NCI-H128 (cell line): ENCODE measurements around the gene CEBPG.

ENCODE experiments used
- DNase-seq: peaks from one replicate; lab custom pipeline; 2025; ENCODE audit not compliant: unreplicated experiment; lab: John Stamatoyannopoulos, UW

CEBPG gene

GRCh38 chr19:33382006-33382405 lies 8.5 kb downstream of the CEBPG start:
- DNase-seq: no peak

- no peak for DNase-seq
Measured at GRCh38 chr19:33382982-33383381, 9.5 kb downstream of the CEBPG start.

GRCh38 chr19:33383720-33384292 lies 10.3 kb downstream of the CEBPG start:
- DNase-seq: no peak

- no peak for DNase-seq
Measured at GRCh38 chr19:33384983-33385382, 11.5 kb downstream of the CEBPG start.

GRCh38 chr19:33385956-33386355 lies 12.4 kb downstream of the CEBPG start:
- DNase-seq: no peak

- no peak for DNase-seq
Measured at GRCh38 chr19:33386361-33386858, 12.9 kb downstream of the CEBPG start.

GRCh38 chr19:33387351-33388230 lies 14.1 kb downstream of the CEBPG start:
- DNase-seq: no peak

- DNase-seq: no peak
Measured at GRCh38 chr19:33388231-33388724, 14.8 kb downstream of the CEBPG start.

GRCh38 chr19:33388725-33389420 lies 15.4 kb downstream of the CEBPG start:
- DNase-seq: no peak

GRCh38 chr19:33389421-33390100 lies 16.1 kb downstream of the CEBPG start:
- DNase-seq: no peak

- no peak for DNase-seq
Measured at GRCh38 chr19:33390101-33390907, 16.8 kb downstream of the CEBPG start.

- DNase-seq: no peak
Measured at GRCh38 chr19:33390908-33391630, 17.6 kb downstream of the CEBPG start.

- DNase-seq: no peak
Measured at GRCh38 chr19:33391631-33392249, 18.2 kb downstream of the CEBPG start.

- no peak for DNase-seq
Measured at GRCh38 chr19:33392341-33393285, 19.1 kb downstream of the CEBPG start.

GRCh38 chr19:33393286-33394005 lies 19.9 kb downstream of the CEBPG start:
- DNase-seq: no peak

GRCh38 chr19:33394006-33394722 lies 20.7 kb downstream of the CEBPG start:
- no peak for DNase-seq
